NCI-H2171 treated with DMSO at 0.1 percent for 48 hours (cell line): ENCODE data around the gene PRG3.
"Not testable (repeated sequence)": the region's sequence is repeated elsewhere in the genome, so short reads cannot be mapped to it uniquely, and the experiment has no call there.

Experiments
- DNase-seq: peaks from one replicate; lab custom pipeline; 2025; lab: John Stamatoyannopoulos, UW

PRG3 gene

DNA sequence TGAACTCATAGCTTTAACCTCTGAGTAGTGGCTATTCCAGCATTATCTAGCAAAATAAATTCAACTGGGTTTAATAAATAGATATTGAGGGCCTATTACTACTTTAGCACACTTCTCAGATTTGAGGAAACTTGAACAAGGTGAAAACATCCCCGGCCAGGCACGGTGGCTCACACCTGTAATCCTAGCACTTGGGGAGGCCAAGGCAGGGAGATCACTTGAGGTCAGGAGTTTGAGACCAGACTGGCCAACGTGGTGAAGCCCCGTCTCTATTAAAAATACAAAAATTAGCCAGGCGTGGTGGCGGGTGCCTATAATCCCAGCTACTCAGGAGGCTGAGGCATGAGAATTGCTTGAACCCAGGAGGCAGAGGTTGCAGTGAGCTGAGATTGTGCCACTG is 44.1 kb downstream of the PRG3 start:
- DNase-seq, result not testable (repeated sequence)

DNA sequence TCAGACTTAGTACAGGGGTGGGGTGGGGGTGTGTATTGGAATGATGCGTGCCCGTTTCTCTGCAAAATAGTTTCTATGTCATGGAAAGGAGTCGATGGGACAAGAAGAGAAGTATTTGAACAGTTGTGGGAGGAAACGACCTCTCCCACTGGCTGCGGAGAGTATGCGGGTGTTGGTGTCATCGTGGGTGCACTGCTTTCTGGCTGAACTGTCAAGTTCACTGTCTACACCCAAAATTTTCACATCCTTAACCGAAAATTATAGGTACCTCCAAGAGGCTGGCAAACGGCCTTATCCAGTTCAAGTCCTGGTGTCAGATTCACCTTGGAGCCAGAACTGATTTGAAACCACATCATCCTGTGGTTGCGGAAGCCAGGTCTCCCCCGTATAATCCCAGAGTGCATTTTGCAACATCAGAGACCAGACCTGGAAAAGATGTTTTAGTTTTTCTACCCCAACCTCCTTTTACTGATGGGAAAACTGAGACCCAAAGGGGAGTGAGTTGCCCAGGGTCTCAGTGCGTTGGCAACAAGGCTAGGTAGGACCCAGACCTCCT is 44.8 kb downstream of the PRG3 start:
- no peak for DNase-seq

DNA sequence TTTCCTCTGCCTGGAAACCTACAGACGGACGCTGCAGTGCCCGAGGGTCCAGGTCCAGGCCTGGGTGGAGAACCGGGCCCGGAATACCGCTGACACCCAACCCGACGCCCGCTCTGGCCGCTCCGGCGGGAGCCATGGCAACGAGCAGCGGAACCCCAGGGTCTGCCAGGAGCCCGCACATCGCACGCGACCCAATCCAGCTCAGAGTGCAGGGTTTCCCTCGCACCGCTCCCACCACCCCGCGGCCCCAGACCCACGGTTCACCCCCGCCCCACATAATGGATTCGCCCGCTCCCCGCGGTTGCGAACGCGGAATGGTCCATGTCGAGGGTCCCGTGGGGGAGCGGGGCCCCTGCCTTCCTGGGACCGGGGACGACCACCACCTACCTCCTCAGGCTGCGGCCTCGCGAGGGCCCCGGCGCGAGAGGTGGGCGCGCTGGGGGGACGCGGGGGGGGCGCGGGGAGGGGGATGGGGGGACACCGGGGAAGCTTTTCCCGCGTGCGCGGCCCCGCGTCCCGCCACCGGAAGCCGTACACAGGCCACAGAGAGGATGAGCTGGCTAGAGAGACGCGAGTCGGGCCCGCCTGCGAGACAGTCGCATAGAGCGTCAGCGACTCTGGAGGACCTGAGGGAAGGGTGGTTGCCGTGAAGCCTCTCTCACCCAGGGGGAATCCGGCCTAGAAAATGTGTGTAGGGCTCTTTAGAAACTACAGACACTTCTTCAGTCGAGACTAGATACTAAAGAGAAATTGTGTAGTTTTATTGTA is 45.4 kb downstream of the PRG3 start, which contains the start of gene SSRP1:
TSS of gene SSRP1 (minus strand) at position 550 of the 768 bp plus-strand sequence. CDS start 771 bp downstream, outside the sequence.
- DNase-seq, result peak; percentile 95

DNA sequence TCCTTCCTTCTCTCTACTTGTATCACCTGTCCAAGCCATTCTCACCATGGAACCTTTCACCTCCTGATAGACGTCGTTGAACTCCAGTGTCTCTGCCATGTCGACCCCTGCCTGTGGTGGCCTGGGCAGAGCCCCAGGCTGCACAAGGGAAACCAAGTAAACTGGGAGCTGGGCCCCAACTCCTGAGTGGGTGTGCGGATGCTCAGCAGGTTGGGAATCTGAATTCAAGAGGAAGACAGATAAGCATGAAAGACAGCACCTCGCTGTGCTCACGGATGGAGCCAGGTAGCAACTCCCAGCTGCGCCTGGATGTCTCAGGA is 46.0 kb downstream of the PRG3 start:
- no peak for DNase-seq

DNA sequence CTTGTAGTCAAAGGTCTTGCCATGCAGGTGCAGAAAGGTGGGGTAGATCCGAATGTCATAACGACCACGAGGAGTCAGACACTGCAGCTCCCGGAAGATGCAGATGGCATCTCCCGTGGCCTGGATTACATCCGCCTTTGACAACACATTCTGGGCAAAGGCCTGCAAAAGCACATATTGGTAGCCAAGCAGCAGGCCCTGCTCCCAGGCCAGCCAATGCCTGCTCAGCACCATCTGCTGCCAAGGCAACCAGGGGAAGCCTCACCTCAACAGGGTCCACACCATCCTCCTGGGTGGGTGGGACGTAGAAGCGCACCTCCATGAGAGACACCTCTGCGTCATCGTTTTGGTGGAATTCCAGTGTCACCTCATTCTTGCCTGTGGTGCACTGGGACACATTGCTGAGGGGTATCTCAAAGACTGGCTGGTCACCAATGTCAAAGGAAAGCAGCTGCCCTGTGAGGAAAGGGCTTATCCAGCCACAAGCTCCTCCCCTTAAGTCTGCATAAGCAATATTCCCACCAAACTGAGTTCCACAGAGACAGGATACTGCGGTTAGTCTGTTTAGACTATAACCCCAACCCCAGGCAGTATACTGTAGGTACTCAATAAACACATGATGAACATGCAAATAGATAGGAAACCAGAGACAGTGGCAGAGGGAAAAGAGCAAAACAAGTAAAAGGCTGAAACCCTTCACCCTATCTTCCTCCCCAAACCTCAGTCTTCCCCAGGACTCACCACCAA is 48.1 kb downstream of the PRG3 start:
- no peak for DNase-seq

DNA sequence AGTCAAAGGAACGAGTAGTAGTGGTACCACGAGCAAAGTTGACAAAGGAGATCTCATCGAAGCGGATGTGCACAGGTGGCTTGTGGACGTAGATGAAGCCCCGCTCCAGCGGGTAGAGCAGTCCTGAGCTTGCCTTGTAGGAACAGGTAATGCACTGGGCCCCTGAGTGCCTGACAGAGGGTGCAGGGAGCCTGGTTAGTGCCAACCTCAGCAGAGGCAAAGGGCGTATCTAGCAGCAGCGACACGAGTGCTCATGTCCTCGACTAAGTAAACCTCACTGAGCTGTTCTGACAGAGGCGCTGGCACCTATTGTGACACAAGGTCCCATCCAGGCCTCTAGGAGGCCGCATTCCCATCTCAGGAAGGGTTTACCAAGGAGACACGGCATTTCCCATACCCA is 49.2 kb downstream of the PRG3 start:
- no peak for DNase-seq

DNA sequence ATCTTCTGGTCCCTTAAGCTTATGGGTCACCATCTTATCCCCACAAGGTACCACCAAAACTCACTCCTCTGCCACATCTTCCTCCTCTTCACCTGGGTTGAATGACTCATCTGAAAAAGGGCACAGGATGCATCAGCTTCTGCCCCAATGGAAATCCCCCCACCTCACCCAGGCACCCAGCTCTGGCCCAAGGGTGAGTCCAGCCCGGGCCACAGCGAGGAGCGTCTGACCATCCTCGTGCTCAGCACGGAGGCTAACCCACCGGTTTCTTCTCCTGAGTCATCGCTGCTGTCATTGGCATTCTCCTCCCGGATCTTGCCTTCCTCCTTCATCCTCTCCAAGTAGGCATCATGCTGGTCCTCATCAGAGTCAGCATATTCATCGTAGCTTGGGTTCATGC is 50.9 kb downstream of the PRG3 start:
- no peak for DNase-seq

DNA sequence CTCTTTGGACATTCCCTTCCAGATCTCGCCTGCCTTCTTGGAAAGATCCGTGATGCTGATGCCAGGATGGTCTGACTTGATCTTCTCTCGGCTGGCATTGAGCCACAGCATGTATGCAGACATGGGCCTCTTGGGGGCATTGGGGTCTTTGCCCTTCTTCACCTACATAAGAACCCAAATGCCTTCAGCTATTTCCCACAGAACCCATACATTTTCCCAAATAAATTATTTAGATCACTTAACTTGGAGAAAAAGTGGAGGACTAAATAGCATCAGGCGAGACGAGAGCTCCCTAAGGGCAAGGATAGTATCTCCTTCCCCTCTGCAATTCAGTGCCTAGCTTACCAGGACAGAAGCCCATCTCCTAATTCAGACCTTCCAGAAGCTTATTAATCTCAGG is 53.2 kb downstream of the PRG3 start:
- no peak for DNase-seq
